Vagina (tissue), 2 donors: ENCODE data around the gene OGFOD2.

Experiments used
- CTCF ChIP-seq, 3 experiments: fragments of 450-650 bp in 2 of 3; fragments of 200-600 bp in 1 of 3; sonication (generic) in 1 of 3; IDR thresholded peaks; one replicate each; pipeline ENCODE4 v1.5.1; 2017 to 2019; ENCODE audit warnings: antibody characterized with exemption in 3 of 3, mild to moderate bottlenecking in 2 of 3, moderate library complexity in 2 of 3
- POLR2A ChIP-seq, 2 donors: fragments of 450-650 bp; IDR thresholded peaks; one replicate each; pipeline ENCODE4 v1.6.1; 2017; ENCODE audit warnings: antibody characterized with exemption in 2 of 2, mild to moderate bottlenecking in 2 of 2, moderate library complexity in 2 of 2
- POLR2AphosphoS5 ChIP-seq, 2 donors: sonication (generic); formaldehyde crosslinking; IDR thresholded peaks; one replicate each; pipeline ENCODE4 v1.9.0; 2017; ENCODE audit warnings: antibody characterized with exemption in 2 of 2, mild to moderate bottlenecking in 2 of 2, low read depth in 1 of 2; ENCODE audit not compliant: insufficient read depth in 1 of 2

- TF ChIP-seq CTCF (IDR thresholded peaks at IDR 0.05) (no peak), POLR2A (IDR thresholded peaks at IDR 0.05) (no peak), POLR2AphosphoS5 (IDR thresholded peaks at IDR 0.05; ENCODE audit: insufficient read depth in 1 of 2, low read depth in 1 of 2) (no peak)
Observed at GRCh38 chr12:123019841-123020138, 44.7 kb downstream of the OGFOD2 start.
